GM23338 (cell line): Measurements from ENCODE around the gene MAIP1. TPM values are rescaled to one million over a fixed set of nuclear protein-coding genes. Genes with fewer than 3 reads are reported as not detected.

Experiments
- ATAC-seq: fragments of 200-7000 bp; cut with Tn5 transposase; 3 replicates; pipeline ENCODE4 v1.9.1; 2020
- DNase-seq: peaks from one replicate; pipeline ENCODE4 v3.0.0-alpha.2; 2015; ENCODE audit warnings: low spot score
- H2AFZ ChIP-seq: fragments of 200-600 bp; sonication (generic); 2 replicates; pipeline ENCODE4 v1.8.0; 2016; ENCODE audit warnings: antibody characterized with exemption, mild to moderate bottlenecking, moderate library complexity
- H3F3A ChIP-seq: fragments of 200-600 bp; sonication (generic); replicated peaks from 2 replicates; pipeline ENCODE4 v1.8.0; 2017; ENCODE audit warnings: antibody characterized with exemption, mixed run types, low read depth
- H3K27ac ChIP-seq: fragments of 200-600 bp; sonication (generic); 2 replicates; pipeline ENCODE4 v1.6.1; 2016; ENCODE audit warnings: low read depth
- H3K27me3 ChIP-seq: fragments of 200-600 bp; sonication (generic); 2 replicates; pipeline ENCODE4 v1.8.0; 2016; ENCODE audit warnings: mild to moderate bottlenecking, mixed run types, moderate library complexity; ENCODE audit not compliant: insufficient read depth
- H3K36me3 ChIP-seq: fragments of 200-600 bp; sonication (generic); 2 replicates; pipeline ENCODE4 v1.8.0; 2016; ENCODE audit warnings: mild to moderate bottlenecking; ENCODE audit not compliant: insufficient read depth
- H3K4me1 ChIP-seq: fragments of 200-600 bp; sonication (generic); 2 replicates; pipeline ENCODE4 v1.8.0; 2016; ENCODE audit warnings: mild to moderate bottlenecking, moderate library complexity; ENCODE audit not compliant: insufficient read depth
- H3K4me2 ChIP-seq: fragments of 200-600 bp; sonication (generic); 2 replicates; pipeline ENCODE4 v1.7.1; 2017; ENCODE audit warnings: mixed run types
- H3K4me3 ChIP-seq: fragments of 200-600 bp; sonication (generic); 2 replicates; pipeline ENCODE4 v1.6.1; 2016; ENCODE audit warnings: mixed run types
- H3K79me2 ChIP-seq: fragments of 200-600 bp; sonication (generic); replicated peaks from 2 replicates; pipeline ENCODE4 v1.8.0; 2017; ENCODE audit warnings: mild to moderate bottlenecking; ENCODE audit not compliant: insufficient read depth
- H3K9me2 ChIP-seq: fragments of 200-600 bp; sonication (generic); 2 replicates; pipeline ENCODE4 v1.8.0; 2017; ENCODE audit not compliant: insufficient read depth
- H4K20me1 ChIP-seq: fragments of 200-600 bp; sonication (generic); replicated peaks from 2 replicates; pipeline ENCODE4 v1.8.0; 2017; ENCODE audit warnings: mild to moderate bottlenecking; ENCODE audit not compliant: insufficient read depth
- H3K27ac Mint-ChIP-seq: 2 replicates; pipeline ENCODE4 v1.8.0; 2020; ENCODE audit warnings: inconsistent platforms, mild to moderate bottlenecking, moderate library complexity, mixed read lengths
- H3K27me3 Mint-ChIP-seq: 3 replicates; pipeline ENCODE4 v1.8.0; 2022; ENCODE audit warnings: low read depth, mild to moderate bottlenecking, moderate library complexity, mixed read lengths, inconsistent platforms; ENCODE audit not compliant: insufficient read depth, poor library complexity
- H3K36me3 Mint-ChIP-seq: 3 replicates; pipeline ENCODE4 v1.8.0; 2021; ENCODE audit warnings: low read depth, mild to moderate bottlenecking, inconsistent platforms, moderate library complexity, mixed read lengths
- H3K4me1 Mint-ChIP-seq: 3 replicates; pipeline ENCODE4 v1.8.0; 2020; ENCODE audit warnings: mild to moderate bottlenecking, inconsistent platforms, mixed read lengths
- H3K4me3 Mint-ChIP-seq: 3 replicates; pipeline ENCODE4 v1.8.0; 2021; ENCODE audit warnings: moderate library complexity, mild to moderate bottlenecking, inconsistent platforms, mixed read lengths
- H3K9me3 Mint-ChIP-seq: 3 replicates; pipeline ENCODE4 v1.8.0; 2020; ENCODE audit warnings: moderate library complexity, mild to moderate bottlenecking, inconsistent platforms, mixed read lengths
- CTCF ChIP-seq, 2 experiments: fragments of 200-600 bp in 1 of 2; sonication (generic) in 1 of 2; conservative IDR thresholded peaks; 2 replicates each; pipeline versions ENCODE4 v1.5.1 to v1.6.1; 2016 to 2017; ENCODE audit warnings: antibody characterized with exemption in 2 of 2, low read depth in 2 of 2, mild to moderate bottlenecking in 2 of 2, moderate library complexity in 1 of 2
- EZH2 ChIP-seq: fragments of 200-600 bp; sonication (generic); IDR thresholded peaks from one replicate; pipeline ENCODE4 v1.8.0; 2017; ENCODE audit warnings: antibody characterized with exemption, mild to moderate bottlenecking, low read depth; ENCODE audit not compliant: unreplicated experiment
- POLR2AphosphoS5 ChIP-seq: IDR thresholded peaks from 2 replicates; pipeline ENCODE4 v1.6.1; 2016; ENCODE audit warnings: antibody characterized with exemption, low read depth
- ZNF114 ChIP-seq: fragments of 250-450 bp; sonication (Bioruptor Pico); IDR thresholded peaks from 2 replicates; pipeline ENCODE4 v1.5.0; 2020; ENCODE audit warnings: mild to moderate bottlenecking, moderate library complexity
- ZNF331 ChIP-seq: fragments of 250-450 bp; sonication (Bioruptor Pico); IDR thresholded peaks from 2 replicates; pipeline ENCODE4 v1.5.0; 2020; ENCODE audit warnings: low read depth, mild to moderate bottlenecking, moderate library complexity
- polyA plus RNA-seq: library from polyadenylated mRNA; unstranded; fragments of >200 nt; fragmentation: Nextera tagmentation; extraction: Ambion mirVana; gene quantifications from 2 replicates; pipeline ENCODE4 v1.2.1, GENCODE V29; 2016
- total RNA-seq: library from RNA; depleted of rRNA; stranded (reverse); fragments of >200 nt; shearing (Covaris generic); gene quantifications from 2 replicates; pipeline ENCODE4 v1.2.3, GENCODE V29; 2014
- TF ChIP-seq, protein P1 (sequence below): fragments of 250-450 bp; sonication (Bioruptor Pico); IDR thresholded peaks from 2 replicates; pipeline ENCODE4 v1.5.0; 2020; ENCODE audit warnings: mild to moderate bottlenecking, moderate library complexity
- TF ChIP-seq, protein P2 (sequence below): IDR thresholded peaks from one replicate; pipeline ENCODE4 v1.6.1; 2018; ENCODE audit warnings: antibody characterized with exemption; ENCODE audit not compliant: unreplicated experiment

Gene MAIP1
- total and polyA plus RNA-seq, 2 experiments from 2014 or later = 36.0 to 41.9 TPM

- TF ChIP-seq, protein P1, sequence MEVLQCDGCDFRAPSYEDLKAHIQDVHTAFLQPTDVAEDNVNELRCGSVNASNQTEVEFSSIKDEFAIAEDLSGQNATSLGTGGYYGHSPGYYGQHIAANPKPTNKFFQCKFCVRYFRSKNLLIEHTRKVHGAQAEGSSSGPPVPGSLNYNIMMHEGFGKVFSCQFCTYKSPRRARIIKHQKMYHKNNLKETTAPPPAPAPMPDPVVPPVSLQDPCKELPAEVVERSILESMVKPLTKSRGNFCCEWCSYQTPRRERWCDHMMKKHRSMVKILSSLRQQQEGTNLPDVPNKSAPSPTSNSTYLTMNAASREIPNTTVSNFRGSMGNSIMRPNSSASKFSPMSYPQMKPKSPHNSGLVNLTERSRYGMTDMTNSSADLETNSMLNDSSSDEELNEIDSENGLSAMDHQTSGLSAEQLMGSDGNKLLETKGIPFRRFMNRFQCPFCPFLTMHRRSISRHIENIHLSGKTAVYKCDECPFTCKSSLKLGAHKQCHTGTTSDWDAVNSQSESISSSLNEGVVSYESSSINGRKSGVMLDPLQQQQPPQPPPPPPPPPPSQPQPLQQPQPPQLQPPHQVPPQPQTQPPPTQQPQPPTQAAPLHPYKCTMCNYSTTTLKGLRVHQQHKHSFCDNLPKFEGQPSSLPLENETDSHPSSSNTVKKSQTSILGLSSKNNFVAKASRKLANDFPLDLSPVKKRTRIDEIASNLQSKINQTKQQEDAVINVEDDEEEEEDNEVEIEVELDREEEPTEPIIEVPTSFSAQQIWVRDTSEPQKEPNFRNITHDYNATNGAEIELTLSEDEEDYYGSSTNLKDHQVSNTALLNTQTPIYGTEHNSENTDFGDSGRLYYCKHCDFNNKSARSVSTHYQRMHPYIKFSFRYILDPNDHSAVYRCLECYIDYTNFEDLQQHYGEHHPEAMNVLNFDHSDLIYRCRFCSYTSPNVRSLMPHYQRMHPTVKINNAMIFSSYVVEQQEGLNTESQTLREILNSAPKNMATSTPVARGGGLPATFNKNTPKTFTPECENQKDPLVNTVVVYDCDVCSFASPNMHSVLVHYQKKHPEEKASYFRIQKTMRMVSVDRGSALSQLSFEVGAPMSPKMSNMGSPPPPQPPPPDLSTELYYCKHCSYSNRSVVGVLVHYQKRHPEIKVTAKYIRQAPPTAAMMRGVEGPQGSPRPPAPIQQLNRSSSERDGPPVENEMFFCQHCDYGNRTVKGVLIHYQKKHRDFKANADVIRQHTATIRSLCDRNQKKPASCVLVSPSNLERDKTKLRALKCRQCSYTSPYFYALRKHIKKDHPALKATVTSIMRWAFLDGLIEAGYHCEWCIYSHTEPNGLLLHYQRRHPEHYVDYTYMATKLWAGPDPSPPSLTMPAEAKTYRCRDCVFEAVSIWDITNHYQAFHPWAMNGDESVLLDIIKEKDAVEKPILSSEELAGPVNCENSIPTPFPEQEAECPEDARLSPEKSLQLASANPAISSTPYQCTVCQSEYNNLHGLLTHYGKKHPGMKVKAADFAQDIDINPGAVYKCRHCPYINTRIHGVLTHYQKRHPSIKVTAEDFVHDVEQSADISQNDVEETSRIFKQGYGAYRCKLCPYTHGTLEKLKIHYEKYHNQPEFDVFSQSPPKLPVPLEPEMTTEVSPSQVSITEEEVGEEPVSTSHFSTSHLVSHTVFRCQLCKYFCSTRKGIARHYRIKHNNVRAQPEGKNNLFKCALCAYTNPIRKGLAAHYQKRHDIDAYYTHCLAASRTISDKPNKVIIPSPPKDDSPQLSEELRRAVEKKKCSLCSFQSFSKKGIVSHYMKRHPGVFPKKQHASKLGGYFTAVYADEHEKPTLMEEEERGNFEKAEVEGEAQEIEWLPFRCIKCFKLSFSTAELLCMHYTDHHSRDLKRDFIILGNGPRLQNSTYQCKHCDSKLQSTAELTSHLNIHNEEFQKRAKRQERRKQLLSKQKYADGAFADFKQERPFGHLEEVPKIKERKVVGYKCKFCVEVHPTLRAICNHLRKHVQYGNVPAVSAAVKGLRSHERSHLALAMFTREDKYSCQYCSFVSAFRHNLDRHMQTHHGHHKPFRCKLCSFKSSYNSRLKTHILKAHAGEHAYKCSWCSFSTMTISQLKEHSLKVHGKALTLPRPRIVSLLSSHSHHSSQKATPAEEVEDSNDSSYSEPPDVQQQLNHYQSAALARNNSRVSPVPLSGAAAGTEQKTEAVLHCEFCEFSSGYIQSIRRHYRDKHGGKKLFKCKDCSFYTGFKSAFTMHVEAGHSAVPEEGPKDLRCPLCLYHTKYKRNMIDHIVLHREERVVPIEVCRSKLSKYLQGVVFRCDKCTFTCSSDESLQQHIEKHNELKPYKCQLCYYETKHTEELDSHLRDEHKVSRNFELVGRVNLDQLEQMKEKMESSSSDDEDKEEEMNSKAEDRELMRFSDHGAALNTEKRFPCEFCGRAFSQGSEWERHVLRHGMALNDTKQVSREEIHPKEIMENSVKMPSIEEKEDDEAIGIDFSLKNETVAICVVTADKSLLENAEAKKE (CRISPR knock-in tag) = no peak
- TF ChIP-seq ZNF331 (CRISPR knock-in tag) = no peak
- TF ChIP-seq POLR2AphosphoS5 = no peak
Observed at GRCh38 chr2:199997296-199997695, 41.9 kb downstream of the MAIP1 start (continued).

- H3K4me3 ChIP-seq = no peak overlapping the region
- H3K79me2 ChIP-seq = no peaks in the 10 kb centered on the region
- Mint-ChIP-seq H3K4me1 (peaks cover 13% of the 10 kb centered on the region), H3K27me3 (peaks cover 4% of the 10 kb centered on the region), H3K27ac (no peak overlapping the region), H3K4me3 (no peak overlapping the region), H3K9me3 (no peaks in the 10 kb centered on the region), H3K36me3 (no peaks in the 10 kb centered on the region; the same call in 2 of the 3 replicates)
- no peak overlapping the region for H3K27ac ChIP-seq
- H3K36me3 ChIP-seq = no peaks in the 10 kb centered on the region
- no peak overlapping the region for H2AFZ ChIP-seq
- peaks cover 18% of the 10 kb centered on the region for H3K4me1 ChIP-seq
- no peak overlapping the region for H3K4me2 ChIP-seq
- ATAC-seq (no peak), DNase-seq (no peak)
- H3K27me3 ChIP-seq = no peaks in the 10 kb centered on the region
- no peaks in the 10 kb centered on the region for H4K20me1 ChIP-seq
- peaks cover 20% of the 10 kb centered on the region; the same call in 1 of the 2 replicates for H3K9me2 ChIP-seq
- H3F3A ChIP-seq = no peaks in the 10 kb centered on the region
- TF ChIP-seq EZH2 = no peak
- TF ChIP-seq ZNF114 (CRISPR knock-in tag) = no peak
- TF ChIP-seq, protein P2, sequence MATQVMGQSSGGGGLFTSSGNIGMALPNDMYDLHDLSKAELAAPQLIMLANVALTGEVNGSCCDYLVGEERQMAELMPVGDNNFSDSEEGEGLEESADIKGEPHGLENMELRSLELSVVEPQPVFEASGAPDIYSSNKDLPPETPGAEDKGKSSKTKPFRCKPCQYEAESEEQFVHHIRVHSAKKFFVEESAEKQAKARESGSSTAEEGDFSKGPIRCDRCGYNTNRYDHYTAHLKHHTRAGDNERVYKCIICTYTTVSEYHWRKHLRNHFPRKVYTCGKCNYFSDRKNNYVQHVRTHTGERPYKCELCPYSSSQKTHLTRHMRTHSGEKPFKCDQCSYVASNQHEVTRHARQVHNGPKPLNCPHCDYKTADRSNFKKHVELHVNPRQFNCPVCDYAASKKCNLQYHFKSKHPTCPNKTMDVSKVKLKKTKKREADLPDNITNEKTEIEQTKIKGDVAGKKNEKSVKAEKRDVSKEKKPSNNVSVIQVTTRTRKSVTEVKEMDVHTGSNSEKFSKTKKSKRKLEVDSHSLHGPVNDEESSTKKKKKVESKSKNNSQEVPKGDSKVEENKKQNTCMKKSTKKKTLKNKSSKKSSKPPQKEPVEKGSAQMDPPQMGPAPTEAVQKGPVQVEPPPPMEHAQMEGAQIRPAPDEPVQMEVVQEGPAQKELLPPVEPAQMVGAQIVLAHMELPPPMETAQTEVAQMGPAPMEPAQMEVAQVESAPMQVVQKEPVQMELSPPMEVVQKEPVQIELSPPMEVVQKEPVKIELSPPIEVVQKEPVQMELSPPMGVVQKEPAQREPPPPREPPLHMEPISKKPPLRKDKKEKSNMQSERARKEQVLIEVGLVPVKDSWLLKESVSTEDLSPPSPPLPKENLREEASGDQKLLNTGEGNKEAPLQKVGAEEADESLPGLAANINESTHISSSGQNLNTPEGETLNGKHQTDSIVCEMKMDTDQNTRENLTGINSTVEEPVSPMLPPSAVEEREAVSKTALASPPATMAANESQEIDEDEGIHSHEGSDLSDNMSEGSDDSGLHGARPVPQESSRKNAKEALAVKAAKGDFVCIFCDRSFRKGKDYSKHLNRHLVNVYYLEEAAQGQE = no peak
- TF ChIP-seq POLR2AphosphoS5 = no peak
- TF ChIP-seq CTCF (conservative IDR thresholded peaks at IDR 0.05; ENCODE audit: low read depth in 2 of 2) = no peak
Observed at GRCh38 chr2:199999166-199999565, 43.8 kb downstream of the MAIP1 start.
